Endothelial cell of umbilical vein (primary cell): ENCODE measurements around the gene DTX3L. TPM values are rescaled to one million over a fixed set of nuclear protein-coding genes. Genes with fewer than 3 reads are reported as not detected.

ENCODE experiments used
- BruUV-seq: library from RNA; stranded (reverse); fragments of 400-500 nt; replicated peaks from 2 replicates; lab custom pipeline; 2021; lab: Mats Ljungman, UMichigan
- CTCF ChIA-PET: fragments of 300-600, 350-600 bp; sonication (Branson Sonifier 250); formaldehyde crosslinking; loops from one replicate; lab custom pipeline; 2021; ENCODE audit warnings: antibody characterized with exemption, inconsistent platforms; lab: Charles Lee
- POLR2A ChIA-PET: fragments of 300-600, 350-600 bp; sonication (Branson Sonifier 250); formaldehyde crosslinking; loops from one replicate; lab custom pipeline; 2021; ENCODE audit warnings: antibody characterized with exemption, inconsistent platforms; lab: Charles Lee
- DNase-seq: peaks from one replicate; pipeline ENCODE4 v3.0.0-alpha.2; 2011; ENCODE audit warnings: low read depth, low spot score
- FAIRE-seq: peaks from 2 replicates; lab custom pipeline; 2011; peaks lifted over from hg19 to GRCh38; lab: Jason Lieb, UNC
- H2AFZ ChIP-seq: 2 replicates; pipeline ENCODE4 v1.6.0; 2012; ENCODE audit warnings: low read depth, low read length, control low read depth, inconsistent platforms
- H3K27ac ChIP-seq: 2 replicates; pipeline ENCODE4 v1.5.1; 2011; ENCODE audit warnings: low read depth, mild to moderate bottlenecking, control low read depth, low read length, moderate library complexity; ENCODE audit not compliant: insufficient read depth
- H3K27me3 ChIP-seq, 2 experiments: 2 replicates each; pipeline versions ENCODE4 v1.6.0 to v1.6.1; 2011; ENCODE audit warnings: low read length in 2 of 2, mixed read lengths in 1 of 2; ENCODE audit not compliant: control insufficient read depth in 2 of 2, insufficient read depth in 2 of 2
- H3K36me3 ChIP-seq, 2 experiments: 2 replicates in 1 of 2; 3 replicates in 1 of 2; pipeline ENCODE4 v1.5.1; 2011; ENCODE audit warnings: low read length in 2 of 2, mild to moderate bottlenecking in 1 of 2, moderate library complexity in 1 of 2; ENCODE audit not compliant: control insufficient read depth in 2 of 2, insufficient read depth in 2 of 2; ENCODE audit errors: extremely low read depth in 1 of 2
- H3K4me1 ChIP-seq: 3 replicates; pipeline ENCODE4 v1.5.1; 2011; ENCODE audit warnings: mild to moderate bottlenecking, low read length; ENCODE audit not compliant: control insufficient read depth, insufficient read depth; ENCODE audit errors: extremely low read depth
- H3K4me2 ChIP-seq: 2 replicates; pipeline ENCODE4 v1.6.1; 2011; ENCODE audit warnings: low read length, control low read depth, mixed read lengths; ENCODE audit not compliant: insufficient read depth
- H3K4me3 ChIP-seq, 3 experiments: fragments of 200-600 bp in 1 of 3; sonication (generic), shearing (Covaris generic) in 1 of 3; replicated peaks in 1 of 3; 2 replicates each; pipeline ENCODE4 v1.5.1; 2011 to 2016; ENCODE audit warnings: control low read depth in 3 of 3, low read length in 3 of 3, mild to moderate bottlenecking in 2 of 3, inconsistent platforms in 1 of 3, low read depth in 1 of 3, moderate library complexity in 1 of 3; ENCODE audit not compliant: insufficient read depth in 1 of 3
- H3K79me2 ChIP-seq: 2 replicates; pipeline ENCODE4 v1.6.0; 2012; ENCODE audit warnings: low read length, inconsistent platforms; ENCODE audit not compliant: control insufficient read depth, insufficient read depth
- H3K9ac ChIP-seq: replicated peaks from 2 replicates; pipeline ENCODE3; 2011; ENCODE audit warnings: low read length, control low read depth; ENCODE audit not compliant: insufficient read depth; ENCODE audit errors: extremely low read depth
- H3K9me1 ChIP-seq: replicated peaks from 3 replicates; pipeline ENCODE4 v1.6.0; 2011; ENCODE audit warnings: mild to moderate bottlenecking, low read length; ENCODE audit not compliant: control insufficient read depth, insufficient read depth; ENCODE audit errors: extremely low read depth
- H3K9me3 ChIP-seq: replicated peaks from 2 replicates; pipeline ENCODE4 v1.5.1; 2012; ENCODE audit warnings: low read length, inconsistent platforms; ENCODE audit not compliant: control insufficient read depth, insufficient read depth
- H4K20me1 ChIP-seq: replicated peaks from 2 replicates; pipeline ENCODE3; 2011; ENCODE audit warnings: mild to moderate bottlenecking, low read length; ENCODE audit not compliant: control insufficient read depth, insufficient read depth; ENCODE audit errors: extremely low read depth
- CTCF ChIP-seq, 2 donors: IDR thresholded peaks; 1 replicate in 1 of 2; 2 replicates in 1 of 2; pipeline ENCODE4 v1.5.1; 2011; ENCODE audit warnings: low read length in 2 of 2, mild to moderate bottlenecking in 2 of 2, moderate library complexity in 2 of 2, control low read depth in 1 of 2, inconsistent platforms in 1 of 2, low read depth in 1 of 2; ENCODE audit not compliant: insufficient read depth in 1 of 2; ENCODE audit errors: extremely low read depth in 1 of 2
- EZH2 ChIP-seq: IDR thresholded peaks from 2 replicates; pipeline ENCODE4 v1.6.1; 2012; ENCODE audit warnings: borderline replicate concordance, low read depth, mild to moderate bottlenecking, moderate library complexity, low read length, inconsistent platforms; ENCODE audit not compliant: severe bottlenecking
- FOS ChIP-seq: IDR thresholded peaks from 2 replicates; pipeline ENCODE4 v1.6.1; 2011; ENCODE audit warnings: mild to moderate bottlenecking, low read length, moderate library complexity, borderline replicate concordance; ENCODE audit not compliant: insufficient read depth
- GATA2 ChIP-seq: IDR thresholded peaks from 2 replicates; pipeline ENCODE4 v1.7.0; 2011; ENCODE audit warnings: low read depth, mild to moderate bottlenecking, moderate library complexity, mixed read lengths, low read length; ENCODE audit not compliant: insufficient read length, insufficient read depth
- JUN ChIP-seq: IDR thresholded peaks from 2 replicates; pipeline ENCODE4 v1.6.1; 2011; ENCODE audit warnings: borderline replicate concordance, low read depth; ENCODE audit not compliant: insufficient read length, insufficient read depth
- MAX ChIP-seq: IDR thresholded peaks from 2 replicates; pipeline ENCODE4 v1.6.1; 2011; ENCODE audit not compliant: insufficient read depth, insufficient read length
- MYC ChIP-seq: IDR thresholded peaks from one replicate; pipeline ENCODE4 v1.6.1; 2011; ENCODE audit warnings: mild to moderate bottlenecking, low read depth, low read length
- POLR2A ChIP-seq: IDR thresholded peaks from 2 replicates; pipeline ENCODE4 v1.6.1; 2012; ENCODE audit warnings: low read depth, mild to moderate bottlenecking, control low read depth, low read length
- POLR2AphosphoS5 ChIP-seq: IDR thresholded peaks from 2 replicates; pipeline ENCODE4 v1.6.1; 2012; ENCODE audit warnings: low read depth, mild to moderate bottlenecking, control low read depth, low read length, moderate library complexity; ENCODE audit not compliant: insufficient read depth
- dilution Hi-C: fragments of 300-500 bp; cut with MboI; formaldehyde crosslinking; loops from one replicate; pipeline ENCODE4 v1.15.0; 2019; ENCODE audit warnings: low sequenced_read_pairs; ENCODE audit not compliant: extremely low pct_ligation_motif_present
- intact Hi-C: fragments of 100-400 bp; cut with micrococcal nuclease; formaldehyde crosslinking; loops from one replicate; pipeline ENCODE4 v1.10.0; 2022
- polyA plus RNA-seq, 4 experiments: library from polyadenylated mRNA; depleted of rRNA in 3 of 4; stranded (reverse) in 3 of 4; unstranded in 1 of 4; fragments of >200 nt; gene quantifications; 2 replicates each; pipeline versions ENCODE4 v1.2.1 to v1.2.3, GENCODE V29; 2011 to 2012; ENCODE audit warnings: missing spikeins in 1 of 4
- total RNA-seq: library from RNA; stranded (reverse); gene quantifications from 2 replicates; pipeline ENCODE4 v1.2.3, GENCODE V29; 2021

The DTX3L gene
- total and polyA plus RNA-seq, 2 donors (not counting 3 experiments of a cell fraction or from before 2014, with no cell fraction given): 3.2 to 20.5 TPM

- H2AFZ ChIP-seq: peak overlapping the region; percentile 98
- H3K4me1 ChIP-seq: peaks cover 14% of the 10 kb centered on the region
- peaks cover 18% of the 10 kb centered on the region for H4K20me1 ChIP-seq
- ChIA-PET POLR2A (no interaction called here), CTCF (interaction anchor here (0.7 to 1.5 kb wide), 8 partner anchors 10 to 164 kb away, joined by 3 to 7 read pairs (median 4); no protein-coding TSS in a partner anchor)
- H3K9me3 ChIP-seq: no peaks in the 10 kb centered on the region
- dilution Hi-C loops: no loop called here
- H3K27ac ChIP-seq: peak overlapping the region; percentile 72
- peaks cover 1 to 8% of the 10 kb centered on the region in 2 experiments for H3K27me3 ChIP-seq
- FAIRE-seq: no peak
- H3K79me2 ChIP-seq: peaks cover 41% of the 10 kb centered on the region
- no peaks in the 10 kb centered on the region for H3K9me1 ChIP-seq
- intact Hi-C loops: loop anchor here (2.0 kb wide), 1 partner anchor 164 kb away; no protein-coding TSS in a partner anchor
- no TSS peak for BruUV-seq
- TF ChIP-seq EZH2 (no peak), MAX (no peak), POLR2A (no peak), GATA2 (no peak), JUN (no peak), FOS (no peak), MYC (no peak), POLR2AphosphoS5 (no peak), CTCF (IDR thresholded peaks at IDR 0.05; ENCODE audit: extremely low read depth in 1 of 2, insufficient read depth in 1 of 2, low read depth in 1 of 2, low read length in 2 of 2) (no peak)
- peak overlapping the region; percentile 84 for H3K4me2 ChIP-seq
- H3K4me3 ChIP-seq: peak overlapping the region; percentile 55 to 96 (median 91)
- no peak for DNase-seq
- H3K9ac ChIP-seq: no peak overlapping the region
- no peaks in the 10 kb centered on the region for H3K36me3 ChIP-seq
These were observed 49.1 kb upstream of the DTX3L start for GRCh38 chr3:122515020-122515468.
